GM12872 (cell line): Measurements from ENCODE around the gene BCAS3.

ENCODE experiments used
- CTCF ChIP-seq: IDR thresholded peaks from 3 replicates; pipeline ENCODE4 v1.5.1; 2011; ENCODE audit warnings: low read depth, mild to moderate bottlenecking, low read length, moderate library complexity; ENCODE audit not compliant: insufficient read depth

BCAS3 gene

DNA sequence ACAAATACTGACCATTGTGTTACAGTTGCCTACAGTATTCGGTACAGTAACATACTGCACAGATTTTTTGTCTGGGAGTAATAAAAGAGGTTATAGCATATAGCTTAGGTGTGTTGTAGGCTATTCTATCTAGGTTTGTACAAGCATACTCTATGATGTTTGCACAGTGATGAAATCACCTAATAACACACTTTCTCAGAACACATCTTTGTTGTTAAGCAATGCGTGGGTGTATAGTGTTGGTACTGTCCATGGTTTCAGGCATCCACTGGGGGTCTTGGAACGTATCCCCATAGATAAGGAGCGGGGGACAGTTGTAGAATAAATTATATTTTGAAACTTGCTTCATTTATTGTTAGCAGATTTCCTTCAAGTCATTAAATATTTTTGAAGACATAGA, 428.7 kb downstream of the BCAS3 start:
- no peak for TF ChIP-seq CTCF

DNA sequence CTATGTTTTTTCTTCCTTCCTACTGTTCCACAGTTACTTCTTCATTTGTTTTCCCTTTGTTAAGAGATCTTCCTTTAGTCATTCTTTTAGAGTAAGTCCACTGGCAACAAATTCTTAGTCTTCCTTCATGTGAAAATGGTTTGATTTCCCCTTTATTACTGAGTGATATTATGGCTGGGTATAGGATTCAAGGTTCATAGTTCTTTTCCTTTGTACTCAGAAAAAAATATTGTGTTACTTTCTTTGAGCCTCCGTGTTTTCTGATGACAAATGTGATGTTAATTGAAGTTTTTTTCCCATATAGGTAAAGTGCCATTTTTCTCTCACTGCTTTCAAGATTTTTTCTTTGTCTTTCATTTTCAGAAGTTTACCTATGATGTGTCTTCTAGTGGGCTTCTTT, 438.9 kb downstream of the BCAS3 start:
- no peak for TF ChIP-seq CTCF

GRCh38 chr17:61117983-61118382, 440.3 kb downstream of the BCAS3 start:
- TF ChIP-seq CTCF: no peak

GRCh38 chr17:61118871-61119270, 441.2 kb downstream of the BCAS3 start:
- TF ChIP-seq CTCF: no peak

GRCh38 chr17:61122326-61122913, 444.8 kb downstream of the BCAS3 start:
- TF ChIP-seq CTCF: no peak

DNA sequence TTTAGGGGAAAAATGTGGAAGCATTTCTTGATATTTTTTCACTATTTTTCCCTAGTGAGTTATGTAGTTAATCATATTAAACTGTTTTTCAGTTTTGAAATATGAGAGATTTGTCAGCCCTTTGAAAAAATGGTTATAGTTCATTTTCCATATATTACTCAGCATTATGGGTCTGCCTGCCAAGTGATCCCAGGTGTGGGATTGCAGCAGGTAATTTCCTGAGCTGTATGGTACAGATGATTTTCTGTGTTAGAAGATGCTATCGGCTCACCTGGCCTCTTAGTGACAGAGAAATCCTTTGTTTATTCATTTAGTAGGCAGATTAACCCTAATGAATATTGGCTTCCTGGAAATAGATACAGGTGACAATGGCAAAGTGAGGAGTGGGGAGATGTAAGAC, 446.9 kb downstream of the BCAS3 start:
- TF ChIP-seq CTCF: no peak

DNA sequence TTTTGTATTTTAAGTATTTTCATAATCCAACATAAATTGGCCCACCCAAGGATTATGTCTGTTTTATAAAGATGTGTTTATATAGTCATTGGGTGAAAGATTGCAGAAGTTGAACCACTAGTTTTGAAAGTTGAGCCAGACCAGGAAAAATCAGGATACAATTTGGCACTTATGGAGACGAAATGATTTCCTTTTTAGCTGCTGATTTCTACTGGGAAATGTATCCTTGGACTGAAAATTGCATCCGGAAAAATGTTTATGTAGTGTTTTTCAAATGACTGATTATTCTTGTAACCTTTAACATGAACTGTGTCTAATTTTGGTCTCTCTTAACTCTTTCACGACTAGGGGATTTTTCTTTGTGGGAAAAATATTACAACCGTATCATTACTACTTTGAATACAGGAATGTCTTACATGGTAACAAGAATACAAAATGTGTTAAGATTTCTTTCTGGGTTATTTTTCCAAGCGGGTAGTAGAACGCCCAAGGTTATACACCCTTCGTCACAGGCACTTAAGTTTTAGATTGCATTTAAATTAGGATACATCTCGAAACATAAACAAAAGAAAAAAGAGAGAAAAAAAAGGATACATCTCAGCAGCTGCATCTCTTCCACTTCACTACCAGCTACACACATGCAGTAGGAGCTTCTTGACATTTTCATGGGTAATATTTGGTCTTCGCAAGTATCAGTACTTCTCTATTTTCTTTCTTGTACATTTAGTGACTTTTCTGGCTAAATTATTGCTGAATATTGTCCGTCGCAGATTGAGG, 449.0 kb downstream of the BCAS3 start:
- no peak for TF ChIP-seq CTCF
